Activated CD4-positive, alpha-beta T cell treated with anti-CD3 and anti-CD28 coated beads, Interleukin-2, amount 50 U/mL, for 24 hours (primary cell): ENCODE measurements around the gene PSMB1.
"Not testable (repeated sequence)": the region's sequence is repeated elsewhere in the genome, so short reads cannot be mapped to it uniquely, and the experiment has no call there.

Experiments used
- DNase-seq, 2 donors: peaks; one replicate each; pipeline ENCODE4 v3.0.0-alpha.2; 2020; ENCODE audit warnings: low read depth in 1 of 2, low spot score in 1 of 2

Gene PSMB1

DNA sequence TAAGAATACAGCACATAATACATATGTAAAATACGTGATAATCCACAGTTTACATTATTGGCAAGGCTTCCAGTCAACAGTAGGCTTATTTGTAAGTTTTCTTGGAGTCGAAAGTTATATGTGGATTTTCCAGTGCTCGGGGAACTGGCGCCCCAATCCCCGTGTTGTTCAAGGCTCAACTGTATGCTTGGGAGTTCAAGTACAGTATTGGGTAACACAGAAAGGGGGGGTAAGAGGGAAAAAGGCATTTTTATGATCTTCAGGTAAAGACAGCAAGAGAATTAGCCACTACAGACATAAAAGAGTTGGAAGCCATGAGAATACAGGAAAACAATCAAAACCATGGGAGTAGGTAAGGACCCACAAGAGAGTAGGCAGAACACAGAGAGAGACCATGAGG lies 16.4 kb downstream of the PSMB1 start:
- no peak for DNase-seq

DNA sequence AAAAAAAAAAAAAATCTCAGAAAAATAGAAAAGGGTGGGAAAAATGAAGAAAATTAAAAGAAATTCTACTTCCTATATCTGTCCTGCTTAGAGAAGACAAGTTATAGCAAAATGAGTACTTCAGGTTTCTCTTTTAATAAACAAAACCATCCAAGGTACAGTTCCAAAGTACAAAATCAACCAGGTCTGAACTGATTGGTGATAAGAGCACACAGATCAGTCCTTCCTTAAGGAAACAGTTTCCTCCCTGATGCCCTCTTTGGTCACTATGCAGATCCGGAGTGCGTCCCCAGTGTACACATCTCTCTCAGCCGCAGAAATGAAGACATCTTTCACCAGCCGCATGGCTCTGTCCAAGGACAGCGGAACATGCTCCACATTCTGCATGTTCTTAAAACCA lies 18.1 kb downstream of the PSMB1 start:
- no peak for DNase-seq

DNA sequence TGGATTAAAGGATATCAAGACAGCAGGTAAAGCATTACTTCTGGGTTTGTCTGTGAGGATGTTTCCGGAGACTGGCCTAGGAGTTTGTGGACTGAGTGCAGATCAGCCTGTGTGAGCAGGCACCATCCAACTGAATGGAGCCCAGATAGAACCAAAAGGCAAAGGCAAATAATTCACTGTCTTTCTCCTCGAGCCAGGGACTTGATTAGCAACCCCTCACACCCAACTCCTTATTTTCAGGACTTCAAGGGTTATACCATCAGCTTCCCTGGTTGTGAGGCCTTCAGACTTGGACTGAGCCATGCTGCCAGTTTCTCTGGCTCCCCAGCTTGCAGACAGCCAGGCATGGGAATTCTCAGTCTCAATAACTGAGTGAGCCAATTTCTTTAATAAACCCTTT lies 19.3 kb downstream of the PSMB1 start:
- no peak for DNase-seq

DNA sequence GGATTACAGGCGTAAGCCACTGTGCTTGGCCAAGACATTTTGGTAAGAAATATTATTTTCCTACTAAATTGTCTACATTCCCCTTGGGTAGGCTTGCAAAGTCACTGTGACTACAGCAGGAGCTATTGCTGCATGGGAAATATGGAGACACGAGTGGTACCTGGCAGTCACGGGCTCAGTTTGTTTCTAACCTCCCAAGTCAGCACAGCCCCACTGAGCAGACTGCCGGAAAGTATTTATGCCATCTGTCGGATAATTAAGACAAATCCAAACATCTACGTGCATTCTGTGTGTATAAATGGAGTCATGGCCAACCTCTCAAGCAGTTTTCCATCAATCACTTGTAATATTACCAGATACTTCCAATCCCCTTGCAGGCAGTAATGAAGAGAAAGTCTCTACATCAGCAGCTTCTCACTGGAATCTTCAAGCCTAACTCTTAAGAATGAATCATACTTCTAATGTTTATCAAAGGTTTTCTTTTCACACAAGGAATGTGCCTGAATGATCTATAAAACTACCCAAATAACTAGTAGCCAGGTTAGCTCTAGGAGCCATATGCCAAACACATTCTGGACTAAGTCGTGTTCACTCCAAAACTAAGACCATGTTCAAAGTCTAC lies 20.1 kb downstream of the PSMB1 start:
- no peak for DNase-seq

DNA sequence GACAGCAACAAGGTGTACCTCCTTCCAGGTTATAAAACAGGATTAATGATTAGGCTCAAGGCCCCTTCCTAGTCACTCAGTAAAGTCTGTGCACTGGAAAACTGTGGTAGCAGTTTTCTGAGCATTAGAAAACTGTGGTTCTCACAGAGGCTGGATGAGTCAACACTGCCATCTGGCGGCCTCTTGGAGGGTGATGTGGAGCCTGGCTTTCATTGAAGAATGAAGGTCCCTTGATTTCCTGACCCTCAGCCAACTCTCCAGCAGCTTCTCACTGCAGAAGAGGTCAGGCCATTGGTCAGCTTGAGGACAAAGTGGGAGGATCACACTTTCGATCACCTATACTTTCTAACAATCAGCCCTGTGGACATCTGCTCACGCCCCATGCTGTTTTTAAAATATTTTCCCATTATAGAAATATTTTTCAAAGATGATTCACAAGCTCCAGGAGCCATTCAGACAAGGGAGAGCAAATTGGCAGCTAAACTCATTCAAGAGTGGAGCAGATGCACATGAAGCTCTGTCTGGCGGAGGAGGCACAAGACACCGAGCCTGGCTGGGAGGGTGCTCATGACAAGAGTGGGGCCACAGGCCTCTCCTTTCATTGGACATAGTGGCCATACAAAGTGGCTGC lies 23.2 kb downstream of the PSMB1 start:
- DNase-seq: peak; percentile 36 to 52

DNA sequence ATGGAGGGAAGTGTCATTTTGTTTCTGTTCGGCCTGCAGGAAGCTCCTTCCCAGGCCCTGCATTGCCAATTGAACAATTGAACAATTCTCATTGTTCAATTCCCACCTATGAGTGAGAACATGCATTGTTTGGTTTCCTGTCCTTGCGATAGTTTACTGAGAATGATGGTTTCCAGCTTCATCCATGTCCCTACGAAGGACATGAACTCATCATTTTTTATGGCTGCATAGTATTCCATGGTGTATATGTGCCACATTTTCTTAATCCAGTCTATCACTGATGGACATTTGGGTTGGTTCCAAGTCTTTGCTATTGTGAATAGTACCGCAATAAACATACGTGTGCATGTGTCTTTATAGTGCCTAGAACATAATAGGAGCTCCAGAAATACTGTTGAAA lies 25.1 kb downstream of the PSMB1 start:
- not testable (repeated sequence) for DNase-seq

DNA sequence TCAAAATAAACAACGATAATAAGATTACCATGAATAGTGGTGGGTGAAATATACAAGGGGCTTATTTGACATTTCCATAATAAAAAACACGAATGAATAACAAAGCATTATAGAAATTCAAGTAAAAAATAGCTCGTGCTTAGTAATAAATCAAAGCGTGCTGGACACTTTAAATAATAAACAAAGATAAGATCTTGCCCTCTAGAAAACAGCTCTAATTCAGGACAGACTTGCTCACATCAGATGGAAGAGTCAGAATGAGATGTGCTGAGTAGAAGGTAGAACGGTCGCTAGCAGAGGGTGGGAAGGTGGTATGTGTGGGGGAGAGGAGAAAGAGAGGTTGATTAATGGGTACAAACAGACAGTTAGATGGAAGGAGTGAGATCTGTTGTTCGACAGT lies 27.3 kb downstream of the PSMB1 start:
- no peak for DNase-seq

DNA sequence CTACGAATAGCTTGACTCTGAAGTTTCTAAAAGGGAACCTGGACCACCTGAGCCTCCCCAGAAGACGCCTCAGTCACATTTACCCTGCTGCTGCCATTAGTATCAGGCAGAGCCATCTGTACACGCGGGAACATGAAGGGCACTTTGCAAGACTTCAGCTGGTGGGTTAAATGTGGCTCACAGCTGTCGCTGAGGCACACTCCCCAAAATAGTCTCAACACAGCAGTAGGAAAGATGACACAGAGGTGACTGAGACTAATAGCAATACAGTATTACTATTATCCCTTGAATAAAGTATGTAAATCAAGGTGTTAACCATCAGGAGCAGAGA lies 29.0 kb downstream of the PSMB1 start:
- no peak for DNase-seq

DNA sequence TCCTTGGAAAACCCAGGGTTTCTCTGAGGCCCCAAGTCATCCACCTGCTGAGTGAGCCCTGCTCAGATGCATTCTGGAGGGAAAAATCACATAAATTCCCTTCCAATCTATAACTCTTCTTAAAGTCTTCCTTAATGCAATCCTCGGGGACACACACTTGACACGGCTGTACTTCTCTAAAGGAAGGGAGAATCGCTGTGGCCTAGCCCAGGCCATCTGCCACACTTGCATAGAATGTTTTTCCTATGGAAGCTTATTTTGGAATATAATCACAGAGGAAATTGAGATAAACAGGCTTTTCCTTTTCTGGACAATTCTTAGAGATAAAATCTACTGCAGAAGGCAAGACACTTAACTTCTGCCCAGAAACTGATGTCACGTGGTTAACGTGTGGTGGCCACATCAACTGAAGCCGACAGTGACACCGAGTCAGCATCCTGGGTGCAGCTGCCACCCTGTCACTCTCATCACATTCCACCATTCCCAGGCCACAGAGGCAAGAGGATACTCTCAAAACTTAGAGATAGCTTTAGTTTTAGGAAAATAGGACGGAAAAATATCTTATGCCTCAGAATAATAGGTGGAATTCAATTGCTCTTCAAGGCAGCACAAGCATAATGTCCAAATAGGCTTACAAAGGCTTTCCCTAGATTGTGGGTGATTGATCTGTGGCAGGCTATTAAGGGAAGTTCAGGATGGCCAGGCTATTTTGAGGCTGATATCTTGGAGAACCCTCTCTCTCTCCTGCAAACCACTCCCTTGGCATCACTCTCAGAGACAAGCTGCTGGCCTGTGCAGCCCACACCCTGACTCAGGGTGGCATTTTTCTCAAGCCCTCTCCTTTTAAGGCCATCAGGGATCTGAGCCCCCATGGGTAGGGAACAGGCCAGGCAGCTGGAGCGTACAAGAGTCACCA lies 29.6 kb downstream of the PSMB1 start:
- DNase-seq: no peak

DNA sequence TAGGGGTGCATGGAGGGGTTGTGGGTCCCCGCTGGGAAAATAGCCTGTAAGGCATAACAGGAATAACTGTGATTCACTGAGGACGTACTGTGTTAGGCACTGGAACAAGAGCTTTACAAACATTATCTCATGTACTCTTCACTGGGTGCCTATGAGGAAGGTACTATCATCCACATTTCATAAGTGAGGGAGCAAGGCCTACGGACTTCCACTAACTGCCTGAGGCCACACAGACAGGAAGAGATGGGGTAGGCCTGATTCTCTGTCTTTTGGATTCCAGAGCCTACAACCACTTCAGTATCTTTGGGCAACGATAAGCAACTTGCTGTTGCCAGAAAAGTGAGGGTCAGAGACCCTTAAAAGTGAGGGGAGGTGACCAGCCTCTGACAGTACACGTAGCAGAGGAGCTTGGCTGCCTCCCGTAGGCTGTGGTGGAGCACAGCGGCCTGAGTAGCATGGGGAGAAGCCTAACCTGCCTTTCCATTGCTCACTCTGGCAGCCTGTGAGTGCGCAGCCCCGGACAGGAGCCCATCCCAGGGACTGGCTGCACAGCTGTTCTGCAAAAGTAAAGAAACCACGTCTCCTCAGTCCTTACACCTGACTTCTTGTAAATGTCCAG lies 30.4 kb downstream of the PSMB1 start:
- DNase-seq: no peak

DNA sequence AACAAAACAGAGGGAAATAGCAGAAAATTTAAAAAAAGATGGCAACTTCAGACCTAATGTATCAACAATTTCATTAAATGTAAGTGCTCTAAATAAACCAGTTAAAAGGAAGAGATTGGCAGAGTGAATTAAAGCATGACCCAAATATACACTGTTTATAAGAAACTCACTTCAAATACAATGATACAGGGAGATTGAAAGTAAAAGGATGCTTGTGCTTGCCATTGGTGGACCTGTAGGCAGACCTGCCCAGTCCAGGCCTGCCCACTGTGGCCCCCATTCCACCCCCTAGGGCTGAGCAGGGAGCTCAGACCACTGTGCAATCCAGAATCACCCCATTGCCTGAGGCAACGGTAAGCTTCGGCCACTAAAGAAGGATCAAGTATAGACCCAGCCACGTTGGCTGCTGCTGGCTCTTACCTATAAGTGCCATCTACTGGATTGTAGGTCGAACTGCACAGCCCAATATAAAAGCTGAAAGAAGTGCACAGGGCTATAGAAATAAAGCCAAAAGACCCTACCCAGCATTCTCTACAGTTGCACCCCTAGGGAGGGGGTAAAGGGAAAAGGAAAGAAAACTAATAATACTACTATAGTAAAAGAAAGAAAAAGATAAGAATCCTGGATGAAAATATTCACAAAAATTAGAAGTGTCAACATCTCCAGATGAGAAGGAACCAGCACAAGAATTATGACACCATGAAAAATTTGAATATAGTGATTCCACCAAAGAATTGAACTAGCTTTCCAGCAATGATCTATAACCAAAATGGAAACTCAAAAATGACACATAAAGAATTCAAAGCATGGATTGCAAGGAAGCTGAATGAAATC lies 36.1 kb downstream of the PSMB1 start:
- peak in 1 of 2 donors; percentile 39 for DNase-seq

DNA sequence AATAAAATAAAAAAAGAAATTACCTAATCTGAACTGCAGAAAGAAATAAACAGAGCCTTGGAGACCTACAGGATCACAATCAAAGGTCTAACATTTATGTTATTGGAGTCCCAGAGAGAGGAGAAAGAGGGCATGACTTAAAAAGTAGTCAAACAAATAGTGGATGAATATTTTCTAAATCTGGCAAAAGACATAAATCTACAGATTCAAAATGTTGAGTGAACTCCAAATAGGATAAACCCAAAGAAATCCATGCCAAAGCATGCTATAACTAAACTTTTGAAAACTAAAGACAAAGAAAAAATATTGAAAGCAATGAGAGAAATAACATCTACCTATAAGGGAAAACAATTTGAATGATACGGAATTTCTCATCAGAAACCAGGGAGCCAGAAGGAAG lies 38.2 kb downstream of the PSMB1 start:
- no peak for DNase-seq

DNA sequence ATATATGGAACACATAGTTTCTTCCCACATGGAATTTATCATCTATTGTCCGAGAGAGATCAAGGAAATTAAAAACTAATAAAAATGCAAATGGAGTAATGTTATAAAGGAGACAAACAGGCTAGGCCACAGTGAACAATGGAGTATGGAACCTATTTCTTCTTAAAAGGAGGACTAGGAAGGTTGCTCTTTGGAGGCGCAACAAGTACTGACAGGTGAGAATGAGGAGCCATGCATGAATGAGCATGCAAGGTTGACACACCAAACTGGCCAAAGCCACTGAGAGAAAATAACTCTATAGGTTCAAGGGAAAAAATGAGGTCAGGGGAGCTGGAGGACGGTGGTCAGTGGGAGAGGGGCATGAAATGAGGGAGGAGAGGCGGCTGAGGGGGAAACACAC lies 40.9 kb downstream of the PSMB1 start:
- DNase-seq: no peak

DNA sequence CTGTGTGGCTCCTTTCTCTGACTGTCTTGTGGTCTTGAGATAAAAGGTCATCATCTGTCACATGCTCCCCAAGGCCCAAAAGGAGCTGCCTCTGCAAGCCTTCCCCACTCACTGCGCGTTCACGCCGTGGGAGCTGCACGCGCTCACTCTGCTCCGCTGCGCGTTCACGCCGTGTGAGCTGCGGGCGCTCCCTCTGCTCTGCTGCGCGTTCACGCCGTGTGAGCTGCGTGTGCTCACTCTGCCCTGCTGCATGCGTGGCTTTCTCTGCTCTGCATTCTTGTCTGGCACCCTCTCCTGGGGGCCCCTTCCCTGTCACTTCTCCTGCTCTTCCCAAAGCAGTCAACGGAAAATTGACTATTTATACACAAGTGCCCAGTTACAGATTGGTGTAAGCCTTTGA lies 42.5 kb downstream of the PSMB1 start:
- no peak for DNase-seq

DNA sequence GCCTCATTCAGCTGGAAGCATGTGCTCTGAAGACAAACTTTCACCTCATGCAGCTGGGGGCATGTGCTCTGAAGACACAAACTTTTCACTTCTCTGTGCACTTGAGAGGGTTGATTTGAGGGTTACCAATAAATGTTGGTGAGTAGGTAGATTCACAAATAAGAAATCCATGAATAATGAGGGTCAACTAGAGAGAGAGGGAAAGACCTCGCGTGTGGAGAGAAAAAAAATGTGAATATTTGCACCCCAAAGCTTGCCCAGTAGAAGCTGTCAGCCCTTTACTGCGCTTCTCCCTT lies 43.4 kb downstream of the PSMB1 start:
- no peak for DNase-seq

DNA sequence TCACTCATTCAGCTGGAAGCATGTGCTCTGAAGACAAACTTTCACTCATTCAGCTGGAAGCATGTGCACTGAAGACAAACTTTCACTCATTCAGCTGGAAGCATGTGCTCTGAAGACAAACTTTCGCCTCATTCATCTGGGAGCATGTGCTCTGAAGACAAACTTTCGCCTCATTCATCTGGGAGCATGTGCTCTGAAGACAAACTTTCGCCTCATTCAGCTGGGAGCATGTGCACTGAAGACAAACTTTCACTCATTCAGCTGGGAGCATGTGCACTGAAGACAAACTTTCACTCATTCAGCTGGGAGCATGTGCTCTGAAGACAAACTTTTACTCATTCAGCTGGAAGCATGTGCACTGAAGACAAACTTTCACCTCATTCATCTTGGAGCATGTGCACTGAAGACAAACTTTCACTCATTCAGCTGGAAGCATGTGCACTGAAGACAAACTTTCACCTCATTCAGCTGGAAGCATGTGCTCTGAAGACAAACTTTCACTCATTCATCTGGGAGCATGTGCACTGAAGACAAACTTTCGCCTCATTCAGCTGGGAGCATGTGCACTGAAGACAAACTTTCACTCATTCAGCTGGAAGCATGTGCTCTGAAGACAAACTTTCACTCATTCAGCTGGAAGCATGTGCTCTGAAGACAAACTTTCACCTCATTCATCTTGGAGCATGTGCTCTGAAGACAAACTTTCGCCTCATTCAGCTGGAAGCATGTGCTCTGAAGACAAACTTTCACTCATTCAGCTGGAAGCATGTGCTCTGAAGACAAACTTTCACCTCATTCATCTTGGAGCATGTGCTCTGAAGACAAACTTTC lies 44.0 kb downstream of the PSMB1 start:
- DNase-seq: not testable (repeated sequence)

DNA sequence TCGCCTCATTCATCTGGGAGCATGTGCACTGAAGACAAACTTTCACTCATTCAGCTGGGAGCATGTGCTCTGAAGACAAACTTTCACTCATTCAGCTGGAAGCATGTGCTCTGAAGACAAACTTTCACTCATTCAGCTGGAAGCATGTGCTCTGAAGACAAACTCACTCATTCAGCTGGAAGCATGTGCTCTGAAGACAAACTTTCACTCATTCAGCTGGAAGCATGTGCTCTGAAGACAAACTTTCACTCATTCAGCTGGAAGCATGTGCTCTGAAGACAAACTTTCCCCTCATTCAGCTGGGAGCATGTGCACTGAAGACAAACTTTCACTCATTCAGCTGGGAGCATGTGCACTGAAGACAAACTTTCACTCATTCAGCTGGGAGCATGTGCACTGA lies 44.8 kb downstream of the PSMB1 start:
- DNase-seq: not testable (repeated sequence)

DNA sequence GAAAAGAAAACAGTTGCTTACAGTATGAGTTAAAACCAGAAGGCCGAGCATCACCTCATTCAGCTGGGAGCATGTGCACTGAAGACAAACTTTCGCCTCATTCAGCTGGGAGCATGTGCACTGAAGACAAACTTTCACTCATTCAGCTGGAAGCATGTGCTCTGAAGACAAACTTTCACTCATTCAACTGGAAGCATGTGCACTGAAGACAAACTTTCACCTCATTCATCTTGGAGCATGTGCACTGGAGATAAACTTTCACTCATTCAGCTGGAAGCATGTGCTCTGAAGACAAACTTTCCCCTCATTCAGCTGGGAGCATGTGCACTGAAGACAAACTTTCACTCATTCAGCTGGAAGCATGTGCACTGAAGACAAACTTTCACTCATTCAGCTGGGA lies 45.4 kb downstream of the PSMB1 start:
- DNase-seq: not testable (repeated sequence)

DNA sequence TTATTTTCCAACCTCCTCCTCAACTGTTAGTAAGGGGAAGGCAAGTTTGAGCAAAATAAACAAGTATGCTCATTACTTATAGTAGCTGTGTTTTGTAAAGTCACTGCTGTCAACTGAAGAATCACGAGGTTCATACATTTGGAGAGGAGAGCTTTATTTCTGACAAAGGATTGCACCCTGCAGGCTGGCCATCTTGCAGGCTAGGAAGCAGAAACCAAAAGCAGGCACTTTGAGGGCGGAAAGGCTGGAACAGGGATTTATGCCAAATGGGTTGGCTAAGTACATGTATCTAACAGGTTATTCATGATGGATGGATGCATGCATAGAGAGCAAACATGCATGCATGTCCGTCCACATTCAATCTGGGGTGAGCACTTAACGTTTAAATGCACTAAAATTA lies 46.7 kb downstream of the PSMB1 start:
- no peak for DNase-seq

DNA sequence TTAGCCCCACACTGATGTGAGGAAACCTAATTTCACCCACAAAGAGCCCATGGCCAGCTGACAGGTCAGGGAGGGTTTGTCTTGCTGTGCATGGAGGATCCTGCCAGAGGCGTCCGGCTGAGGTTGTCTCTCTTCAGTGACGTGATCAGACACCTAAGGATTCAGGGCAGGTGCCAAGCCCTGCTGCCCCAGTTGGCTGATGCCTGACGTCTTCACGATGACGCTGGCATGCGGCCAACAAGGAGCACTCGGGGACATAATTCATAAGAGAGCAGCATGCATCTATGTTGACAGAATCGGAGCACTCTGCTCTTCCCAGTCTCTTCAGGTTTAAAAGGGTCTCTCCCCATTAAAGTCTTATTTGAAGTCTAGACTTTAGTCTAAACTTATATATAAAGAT lies 47.8 kb downstream of the PSMB1 start:
- DNase-seq: no peak
